Parathyroid adenoma (tissue), 2 donors: ENCODE data around the gene HMGCS1.

Source experiments
- H2AFZ ChIP-seq: fragments of 300-600 bp; sonication (generic); one replicate; pipeline ENCODE4 v1.7.0; 2017; ENCODE audit warnings: antibody characterized with exemption, mild to moderate bottlenecking
- H3K27ac ChIP-seq: fragments of 300-600 bp; sonication (generic); one replicate; pipeline ENCODE4 v1.7.0; 2017
- H3K27me3 ChIP-seq: fragments of 300-600 bp; sonication (generic); one replicate; pipeline ENCODE4 v1.7.0; 2017; ENCODE audit warnings: low read length; ENCODE audit not compliant: control insufficient read depth, insufficient read depth
- H3K36me3 ChIP-seq: fragments of 300-600 bp; sonication (generic); one replicate; pipeline ENCODE4 v1.7.0; 2017; ENCODE audit warnings: low read length; ENCODE audit not compliant: control insufficient read depth, insufficient read depth
- H3K4me1 ChIP-seq: fragments of 300-600 bp; sonication (generic); one replicate; pipeline ENCODE4 v1.7.0; 2017; ENCODE audit warnings: control low read depth
- H3K4me2 ChIP-seq: fragments of 300-600 bp; sonication (generic); one replicate; pipeline ENCODE4 v1.7.0; 2017; ENCODE audit warnings: low read length
- H3K4me3 ChIP-seq: fragments of 300-600 bp; sonication (generic); one replicate; pipeline ENCODE4 v1.7.0; 2017; ENCODE audit warnings: low read depth, low read length
- H3K79me2 ChIP-seq: fragments of 300-600 bp; sonication (generic); one replicate; pipeline ENCODE4 v1.7.0; 2017; ENCODE audit warnings: control low read depth
- H3K9ac ChIP-seq: fragments of 300-600 bp; sonication (generic); one replicate; pipeline ENCODE4 v1.7.0; 2017; ENCODE audit warnings: mild to moderate bottlenecking
- H3K9me3 ChIP-seq: fragments of 300-600 bp; sonication (generic); one replicate; pipeline ENCODE4 v1.7.0; 2017; ENCODE audit warnings: low read length; ENCODE audit not compliant: control insufficient read depth
- TF ChIP-seq, protein P1 (sequence below): fragments of 300-600 bp; sonication (generic); IDR thresholded peaks from one replicate; pipeline ENCODE4 v1.7.0; 2017; ENCODE audit warnings: antibody characterized with exemption, mild to moderate bottlenecking
- donor health status: primary hyperparathyroidism.

The HMGCS1 gene

DNA sequence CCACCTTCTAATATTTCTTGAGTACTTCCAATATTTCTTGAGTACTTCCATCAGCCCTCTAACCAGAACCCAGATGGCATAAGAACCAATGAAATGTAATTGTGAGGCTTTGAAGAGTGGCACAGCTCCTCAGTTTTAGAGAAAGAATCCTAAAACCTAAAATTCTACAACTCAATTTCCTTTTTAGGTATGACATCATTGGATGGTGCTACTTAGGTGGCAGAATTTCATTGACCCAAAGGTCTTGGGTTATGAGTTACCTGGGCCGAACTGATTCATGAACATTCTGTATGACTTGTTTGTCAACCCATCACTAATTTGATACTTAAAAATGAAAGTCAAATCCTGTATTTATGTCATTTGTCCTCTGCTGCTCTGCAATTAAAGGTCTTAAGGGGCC, 13.1 kb downstream of the HMGCS1 start:
- no peaks in the 10 kb centered on the region for H3K27me3 ChIP-seq
- H3K4me1 ChIP-seq = peaks cover 14% of the 10 kb centered on the region
- H3K36me3 ChIP-seq = no peaks in the 10 kb centered on the region
- no peak overlapping the region for H3K4me3 ChIP-seq
- TF ChIP-seq, protein P1, sequence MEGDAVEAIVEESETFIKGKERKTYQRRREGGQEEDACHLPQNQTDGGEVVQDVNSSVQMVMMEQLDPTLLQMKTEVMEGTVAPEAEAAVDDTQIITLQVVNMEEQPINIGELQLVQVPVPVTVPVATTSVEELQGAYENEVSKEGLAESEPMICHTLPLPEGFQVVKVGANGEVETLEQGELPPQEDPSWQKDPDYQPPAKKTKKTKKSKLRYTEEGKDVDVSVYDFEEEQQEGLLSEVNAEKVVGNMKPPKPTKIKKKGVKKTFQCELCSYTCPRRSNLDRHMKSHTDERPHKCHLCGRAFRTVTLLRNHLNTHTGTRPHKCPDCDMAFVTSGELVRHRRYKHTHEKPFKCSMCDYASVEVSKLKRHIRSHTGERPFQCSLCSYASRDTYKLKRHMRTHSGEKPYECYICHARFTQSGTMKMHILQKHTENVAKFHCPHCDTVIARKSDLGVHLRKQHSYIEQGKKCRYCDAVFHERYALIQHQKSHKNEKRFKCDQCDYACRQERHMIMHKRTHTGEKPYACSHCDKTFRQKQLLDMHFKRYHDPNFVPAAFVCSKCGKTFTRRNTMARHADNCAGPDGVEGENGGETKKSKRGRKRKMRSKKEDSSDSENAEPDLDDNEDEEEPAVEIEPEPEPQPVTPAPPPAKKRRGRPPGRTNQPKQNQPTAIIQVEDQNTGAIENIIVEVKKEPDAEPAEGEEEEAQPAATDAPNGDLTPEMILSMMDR = no peak
- no peak overlapping the region for H2AFZ ChIP-seq
- no peak overlapping the region for H3K4me2 ChIP-seq
- peaks cover 12% of the 10 kb centered on the region for H3K79me2 ChIP-seq
- no peak overlapping the region for H3K27ac ChIP-seq
- no peak overlapping the region for H3K9ac ChIP-seq
- no peaks in the 10 kb centered on the region for H3K9me3 ChIP-seq

GRCh38 chr5:43298443-43298842, 14.8 kb downstream of the HMGCS1 start:
- H3K79me2 ChIP-seq = peaks cover 4% of the 10 kb centered on the region
- H3K4me3 ChIP-seq = no peak overlapping the region
- H3K9ac ChIP-seq = no peak overlapping the region
- TF ChIP-seq, protein P1 = no peak
- no peak overlapping the region for H3K27ac ChIP-seq
- H3K27me3 ChIP-seq = no peaks in the 10 kb centered on the region
- H2AFZ ChIP-seq = no peak overlapping the region
- H3K4me2 ChIP-seq = no peak overlapping the region
- no peaks in the 10 kb centered on the region for H3K9me3 ChIP-seq
- H3K36me3 ChIP-seq = no peaks in the 10 kb centered on the region
- peaks cover 14% of the 10 kb centered on the region for H3K4me1 ChIP-seq

GRCh38 chr5:43296835-43297234, 16.4 kb downstream of the HMGCS1 start:
- H3K4me1 ChIP-seq = peaks cover 10% of the 10 kb centered on the region
- no peak overlapping the region for H3K4me2 ChIP-seq
- TF ChIP-seq, protein P1 = no peak
- no peaks in the 10 kb centered on the region for H3K36me3 ChIP-seq
- no peak overlapping the region for H3K4me3 ChIP-seq
- no peaks in the 10 kb centered on the region for H3K9me3 ChIP-seq
- no peak overlapping the region for H2AFZ ChIP-seq
- no peaks in the 10 kb centered on the region for H3K27me3 ChIP-seq
- peaks cover 4% of the 10 kb centered on the region for H3K79me2 ChIP-seq
- no peak overlapping the region for H3K27ac ChIP-seq
- H3K9ac ChIP-seq = no peak overlapping the region

GRCh38 chr5:43295202-43295601, 18.0 kb downstream of the HMGCS1 start:
- Histone ChIP-seq H3K4me1 (no peaks in the 10 kb centered on the region), H3K4me2 (no peak overlapping the region), H3K9ac (no peak overlapping the region), H3K4me3 (no peak overlapping the region), H3K9me3 (no peaks in the 10 kb centered on the region), H3K79me2 (peaks cover 2% of the 10 kb centered on the region), H3K27ac (no peak overlapping the region), H2AFZ (no peak overlapping the region), H3K27me3 (no peaks in the 10 kb centered on the region), H3K36me3 (no peaks in the 10 kb centered on the region)
- TF ChIP-seq, protein P1 = no peak

- Histone ChIP-seq H3K36me3 (no peaks in the 10 kb centered on the region), H3K4me1 (no peaks in the 10 kb centered on the region), H3K9ac (no peak overlapping the region), H3K9me3 (no peaks in the 10 kb centered on the region), H3K4me2 (no peak overlapping the region), H2AFZ (no peak overlapping the region), H3K4me3 (no peak overlapping the region), H3K27ac (no peak overlapping the region), H3K79me2 (peaks cover 2% of the 10 kb centered on the region), H3K27me3 (no peaks in the 10 kb centered on the region)
- TF ChIP-seq, protein P1 = no peak
These were observed 19.0 kb downstream of the HMGCS1 start for GRCh38 chr5:43294226-43294625.
